OCI-LY7 (cell line): ENCODE measurements around the gene GPSM3. TPM values are rescaled to one million over a fixed set of nuclear protein-coding genes. Genes with fewer than 3 reads are reported as not detected.

ENCODE experiments used
- BruUV-seq: library from RNA; stranded (reverse); fragments of 400-500 nt; replicated peaks from 2 replicates; lab custom pipeline; 2021; lab: Mats Ljungman, UMichigan
- CTCF ChIA-PET: fragments of 300-600 bp; sonication (Branson Sonifier 250); formaldehyde crosslinking; loops from one replicate; lab custom pipeline; 2022; ENCODE audit warnings: antibody characterized with exemption; ENCODE audit not compliant: unreplicated experiment; lab: Charles Lee
- POLR2A ChIA-PET: fragments of 300-600 bp; sonication (Branson Sonifier 250); formaldehyde crosslinking; loops from one replicate; lab custom pipeline; 2022; ENCODE audit warnings: antibody characterized with exemption; lab: Charles Lee
- DNase-seq: peaks from one replicate; pipeline ENCODE4 v3.0.0-alpha.2; 2015; ENCODE audit warnings: low spot score
- H2AFZ ChIP-seq: fragments of 200-600 bp; sonication (generic), shearing (Covaris generic); 2 replicates; pipeline ENCODE4 v1.6.1; 2014; ENCODE audit warnings: mild to moderate bottlenecking, antibody characterized with exemption, low read length, moderate library complexity
- H3K27ac ChIP-seq: fragments of 200-600 bp; sonication (generic); 2 replicates; pipeline ENCODE4 v1.5.1; 2014; ENCODE audit warnings: mixed run types, low read depth, mild to moderate bottlenecking, moderate library complexity, low read length, inconsistent platforms; ENCODE audit not compliant: poor library complexity, severe bottlenecking
- H3K36me3 ChIP-seq: fragments of 200-600 bp; sonication (generic); 2 replicates; pipeline ENCODE4 v1.6.1; 2014; ENCODE audit warnings: mild to moderate bottlenecking, antibody characterized with exemption, low read length, moderate library complexity, mixed read lengths; ENCODE audit not compliant: insufficient read depth
- H3K4me1 ChIP-seq: fragments of 200-600 bp; sonication (generic); 2 replicates; pipeline ENCODE4 v1.5.1; 2014; ENCODE audit warnings: mild to moderate bottlenecking, low read length; ENCODE audit not compliant: insufficient read depth, poor library complexity, severe bottlenecking
- H3K4me2 ChIP-seq: fragments of 200-600 bp; sonication (generic); 2 replicates; pipeline ENCODE4 v1.6.1; 2014; ENCODE audit warnings: mild to moderate bottlenecking, low read length
- H3K4me3 ChIP-seq: fragments of 200-600 bp; sonication (generic); 2 replicates; pipeline ENCODE4 v1.5.1; 2014; ENCODE audit warnings: mild to moderate bottlenecking, low read depth, low read length; ENCODE audit not compliant: poor library complexity, severe bottlenecking
- H3K79me2 ChIP-seq: fragments of 200-600 bp; sonication (generic); 2 replicates; pipeline ENCODE4 v1.6.1; 2016; ENCODE audit warnings: low read depth, mild to moderate bottlenecking, low read length, moderate library complexity, mixed read lengths; ENCODE audit not compliant: insufficient read depth
- H3K9me2 ChIP-seq: fragments of 200-600 bp; sonication (generic); 2 replicates; pipeline ENCODE4 v1.6.1; 2016; ENCODE audit warnings: mild to moderate bottlenecking, low read length, mixed read lengths; ENCODE audit not compliant: insufficient read depth
- H3K9me3 ChIP-seq: fragments of 200-600 bp; sonication (generic); 2 replicates; pipeline ENCODE4 v1.6.1; 2014; ENCODE audit warnings: mild to moderate bottlenecking, mixed run types, low read length, mixed read lengths
- H4K20me1 ChIP-seq: fragments of 200-600 bp; sonication (generic); 2 replicates; pipeline ENCODE4 v1.6.1; 2014; ENCODE audit warnings: mild to moderate bottlenecking, antibody characterized with exemption, low read length, moderate library complexity, mixed read lengths; ENCODE audit not compliant: insufficient read depth
- CTCF ChIP-seq: fragments of 200-600 bp; sonication (generic); conservative IDR thresholded peaks from 2 replicates; pipeline ENCODE4 v1.5.1; 2014; ENCODE audit warnings: mild to moderate bottlenecking, antibody characterized with exemption, low read length, moderate library complexity, mixed read lengths
- EZH2phosphoT487 ChIP-seq: fragments of 200-600 bp; sonication (generic); IDR thresholded peaks from 2 replicates; pipeline ENCODE4 v1.6.1; 2018; ENCODE audit warnings: low read depth, borderline replicate concordance, mild to moderate bottlenecking, mixed run types, antibody characterized with exemption, low read length, moderate library complexity, mixed read lengths
- intact Hi-C: fragments of 100-400 bp; cut with micrococcal nuclease; formaldehyde crosslinking; loops from one replicate; pipeline ENCODE4 v1.10.0; 2022; ENCODE audit not compliant: unreplicated experiment
- total RNA-seq, 2 experiments: library from RNA; depleted of rRNA in 1 of 2; stranded (reverse); fragments of >200 nt in 1 of 2; shearing (Covaris generic) in 1 of 2; gene quantifications; 2 replicates each; pipeline ENCODE4 v1.2.3, GENCODE V29; 2014 to 2022

The GPSM3 gene
- total RNA-seq, 2 experiments from 2014 or later, result 94.4 to 100 TPM

GRCh38 chr6:32200711-32201475 lies 8.4 kb upstream of the GPSM3 start:
- no TSS peak for BruUV-seq
- no peak for DNase-seq
- TF ChIP-seq EZH2phosphoT487 (no peak), CTCF (no peak)
- H3K4me3 ChIP-seq, result no peak overlapping the region
- CTCF ChIA-PET, result no interaction called here
- H3K9me2 ChIP-seq, result no peaks in the 10 kb centered on the region
- H3K9me3 ChIP-seq, result no peaks in the 10 kb centered on the region
- H4K20me1 ChIP-seq, result no peaks in the 10 kb centered on the region
- no peak overlapping the region for H3K4me2 ChIP-seq
- H3K4me1 ChIP-seq, result peaks cover 19% of the 10 kb centered on the region
- no peaks in the 10 kb centered on the region for H3K79me2 ChIP-seq
- H3K36me3 ChIP-seq, result no peaks in the 10 kb centered on the region
- intact Hi-C loops, result no loop called here
- no peak overlapping the region for H3K27ac ChIP-seq
- no peak overlapping the region for H2AFZ ChIP-seq
- POLR2A ChIA-PET, result no interaction called here

- POLR2A ChIA-PET, result no interaction called here
Measured at GRCh38 chr6:32198866-32199265, 6.4 kb upstream of the GPSM3 start.

More at GRCh38 chr6:32198866-32199265, 6.4 kb upstream of the GPSM3 start:
- Histone ChIP-seq H3K4me2 (no peak overlapping the region), H3K27ac (no peak overlapping the region), H2AFZ (no peak overlapping the region), H3K9me3 (no peaks in the 10 kb centered on the region), H3K79me2 (no peaks in the 10 kb centered on the region), H3K9me2 (no peaks in the 10 kb centered on the region), H3K36me3 (no peaks in the 10 kb centered on the region), H3K4me3 (no peak overlapping the region), H4K20me1 (no peaks in the 10 kb centered on the region), H3K4me1 (peaks cover 33% of the 10 kb centered on the region)
- CTCF ChIA-PET, result no interaction called here
- DNase-seq, result no peak
- TF ChIP-seq EZH2phosphoT487, result no peak
- no peak for TF ChIP-seq CTCF
- no TSS peak for BruUV-seq
- intact Hi-C loops, result no loop called here
